IMR-90 (cell line): ENCODE measurements around the gene TP73.

Source experiments
- BHLHE40 ChIP-seq: fragments of 150-350 bp; IDR thresholded peaks from 2 replicates; pipeline ENCODE4 v1.6.1; 2016; ENCODE audit warnings: mild to moderate bottlenecking, low read depth, low read length
- CEBPB ChIP-seq: IDR thresholded peaks from 2 replicates; pipeline ENCODE4 v1.6.1; 2012; ENCODE audit warnings: low read depth, low read length, improper control_type of control experiment
- MAFK ChIP-seq: IDR thresholded peaks from 2 replicates; pipeline ENCODE4 v1.6.1; 2012; ENCODE audit warnings: low read depth, low read length, improper control_type of control experiment
- MAZ ChIP-seq: IDR thresholded peaks from 2 replicates; pipeline ENCODE4 v1.6.1; 2012; ENCODE audit warnings: low read depth, mild to moderate bottlenecking, low read length, improper control_type of control experiment, moderate library complexity, borderline replicate concordance
- POLR2A ChIP-seq: IDR thresholded peaks from 2 replicates; pipeline ENCODE4 v1.6.1; 2012; ENCODE audit warnings: mild to moderate bottlenecking, low read depth, low read length
- RAD21 ChIP-seq: IDR thresholded peaks from 2 replicates; pipeline ENCODE4 v1.6.1; 2012; ENCODE audit warnings: low read length, improper control_type of control experiment
- RCOR1 ChIP-seq: IDR thresholded peaks from 2 replicates; pipeline ENCODE4 v1.6.1; 2012; ENCODE audit warnings: mild to moderate bottlenecking, low read length, improper control_type of control experiment; ENCODE audit not compliant: insufficient replicate concordance
- TF ChIP-seq, protein P1 (sequence below): conservative IDR thresholded peaks from 2 replicates; pipeline ENCODE4 v1.5.1; 2012; ENCODE audit warnings: mild to moderate bottlenecking, low read depth, low read length, improper control_type of control experiment

DNA sequence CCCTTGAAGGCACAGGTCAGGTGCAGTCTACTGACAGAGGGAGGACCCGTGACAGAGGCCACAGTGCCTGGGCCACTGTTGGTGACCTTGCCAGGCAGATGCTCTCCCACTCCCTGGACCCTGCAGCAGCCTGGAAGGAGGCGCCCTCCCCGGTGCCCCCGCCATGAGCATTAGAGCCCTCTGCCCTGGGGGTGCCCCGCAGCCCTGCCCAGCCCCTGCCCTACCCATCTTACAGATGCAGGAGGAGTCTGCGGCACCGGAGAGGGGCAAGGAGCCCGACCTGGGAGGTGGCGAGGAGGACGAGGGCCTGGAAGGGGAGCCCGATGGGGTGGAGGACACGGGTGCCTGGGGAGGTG, 110.5 kb downstream of the TP73 start:
- TF ChIP-seq MAZ (no peak), POLR2A (no peak), RAD21 (no peak), BHLHE40 (no peak), RCOR1 (no peak), MAFK (no peak), CEBPB (no peak)
- TF ChIP-seq, protein P1, sequence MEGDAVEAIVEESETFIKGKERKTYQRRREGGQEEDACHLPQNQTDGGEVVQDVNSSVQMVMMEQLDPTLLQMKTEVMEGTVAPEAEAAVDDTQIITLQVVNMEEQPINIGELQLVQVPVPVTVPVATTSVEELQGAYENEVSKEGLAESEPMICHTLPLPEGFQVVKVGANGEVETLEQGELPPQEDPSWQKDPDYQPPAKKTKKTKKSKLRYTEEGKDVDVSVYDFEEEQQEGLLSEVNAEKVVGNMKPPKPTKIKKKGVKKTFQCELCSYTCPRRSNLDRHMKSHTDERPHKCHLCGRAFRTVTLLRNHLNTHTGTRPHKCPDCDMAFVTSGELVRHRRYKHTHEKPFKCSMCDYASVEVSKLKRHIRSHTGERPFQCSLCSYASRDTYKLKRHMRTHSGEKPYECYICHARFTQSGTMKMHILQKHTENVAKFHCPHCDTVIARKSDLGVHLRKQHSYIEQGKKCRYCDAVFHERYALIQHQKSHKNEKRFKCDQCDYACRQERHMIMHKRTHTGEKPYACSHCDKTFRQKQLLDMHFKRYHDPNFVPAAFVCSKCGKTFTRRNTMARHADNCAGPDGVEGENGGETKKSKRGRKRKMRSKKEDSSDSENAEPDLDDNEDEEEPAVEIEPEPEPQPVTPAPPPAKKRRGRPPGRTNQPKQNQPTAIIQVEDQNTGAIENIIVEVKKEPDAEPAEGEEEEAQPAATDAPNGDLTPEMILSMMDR = no peak
